ENCODE data around the gene CCNC. TPM values are rescaled to one million over a fixed set of nuclear protein-coding genes. Genes with fewer than 3 reads are reported as not detected.

CCNC gene, protein sequence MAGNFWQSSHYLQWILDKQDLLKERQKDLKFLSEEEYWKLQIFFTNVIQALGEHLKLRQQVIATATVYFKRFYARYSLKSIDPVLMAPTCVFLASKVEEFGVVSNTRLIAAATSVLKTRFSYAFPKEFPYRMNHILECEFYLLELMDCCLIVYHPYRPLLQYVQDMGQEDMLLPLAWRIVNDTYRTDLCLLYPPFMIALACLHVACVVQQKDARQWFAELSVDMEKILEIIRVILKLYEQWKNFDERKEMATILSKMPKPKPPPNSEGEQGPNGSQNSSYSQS
- 29.9 TPM for total RNA-seq

- H3K36me3 ChIP-seq = no peaks in the 10 kb centered on the region
- peak within 1 kb of the TSS; percentile 76 to 84 for H3K4me3 ChIP-seq
- intact Hi-C loops (cut with DNase I) = loop anchor here (1.0 kb wide), 2 partner anchors 53 to 143 kb away; partner anchors contain the start of genes PNISR and USP45
- peak within 1 kb of the TSS; percentile 58 to 78 for H3K27ac ChIP-seq
- TF ChIP-seq, protein P1, sequence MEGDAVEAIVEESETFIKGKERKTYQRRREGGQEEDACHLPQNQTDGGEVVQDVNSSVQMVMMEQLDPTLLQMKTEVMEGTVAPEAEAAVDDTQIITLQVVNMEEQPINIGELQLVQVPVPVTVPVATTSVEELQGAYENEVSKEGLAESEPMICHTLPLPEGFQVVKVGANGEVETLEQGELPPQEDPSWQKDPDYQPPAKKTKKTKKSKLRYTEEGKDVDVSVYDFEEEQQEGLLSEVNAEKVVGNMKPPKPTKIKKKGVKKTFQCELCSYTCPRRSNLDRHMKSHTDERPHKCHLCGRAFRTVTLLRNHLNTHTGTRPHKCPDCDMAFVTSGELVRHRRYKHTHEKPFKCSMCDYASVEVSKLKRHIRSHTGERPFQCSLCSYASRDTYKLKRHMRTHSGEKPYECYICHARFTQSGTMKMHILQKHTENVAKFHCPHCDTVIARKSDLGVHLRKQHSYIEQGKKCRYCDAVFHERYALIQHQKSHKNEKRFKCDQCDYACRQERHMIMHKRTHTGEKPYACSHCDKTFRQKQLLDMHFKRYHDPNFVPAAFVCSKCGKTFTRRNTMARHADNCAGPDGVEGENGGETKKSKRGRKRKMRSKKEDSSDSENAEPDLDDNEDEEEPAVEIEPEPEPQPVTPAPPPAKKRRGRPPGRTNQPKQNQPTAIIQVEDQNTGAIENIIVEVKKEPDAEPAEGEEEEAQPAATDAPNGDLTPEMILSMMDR (IDR thresholded peaks at IDR 0.05) = no peak
- H3K27me3 ChIP-seq = no peaks in the 10 kb centered on the region
- peak; percentile 83 to 97 for DNase-seq (ENCODE audit: low spot score in 2 of 2)
- H3K4me1 ChIP-seq = peaks cover 0 to 12% of the 10 kb centered on the region in 2 donors
- H3K9me3 ChIP-seq = no peaks in the 10 kb centered on the region
Measured at GRCh38 chr6:99568103-99568933, at the start of gene CCNC. TSS of gene CCNC (minus strand) at chr6:99568660. CDS start at chr6:99568527, 133 bp downstream.

DNA sequence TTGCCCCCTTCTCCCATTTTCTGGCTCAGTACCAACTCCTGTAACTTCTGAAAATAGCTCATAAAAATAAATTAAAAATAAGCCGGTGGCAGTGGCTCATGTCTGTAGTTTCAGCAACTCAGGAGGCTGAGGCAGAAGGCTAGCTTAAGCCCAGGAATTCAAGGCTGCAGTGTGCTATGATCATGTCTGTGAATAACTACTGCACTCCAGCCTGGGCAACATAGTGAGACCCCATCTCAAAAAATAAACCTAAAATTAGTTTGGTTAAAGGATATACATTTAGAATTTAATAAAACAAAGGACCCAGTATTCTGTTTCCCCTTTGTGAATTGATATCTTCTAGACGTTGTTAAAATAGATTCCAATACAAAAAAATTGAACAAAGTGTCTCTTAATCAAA, 48.7 kb upstream of the CCNC start:
- H3K4me3 ChIP-seq = no peak overlapping the region
- no peak overlapping the region for H3K27ac ChIP-seq
- H3K4me1 ChIP-seq = peaks cover 6 to 15% of the 10 kb centered on the region in 2 donors
- H3K36me3 ChIP-seq = no peaks in the 10 kb centered on the region
- H3K27me3 ChIP-seq = peaks cover 28% of the 10 kb centered on the region
- TF ChIP-seq, protein P1 (IDR thresholded peaks at IDR 0.05) = no peak
- H3K9me3 ChIP-seq = no peaks in the 10 kb centered on the region
- intact Hi-C loops (cut with DNase I) = loop anchor here (10.0 kb wide), 1 partner anchor 792 kb away; no protein-coding TSS in a partner anchor
- no peak for DNase-seq (ENCODE audit: low spot score in 2 of 2)

DNA sequence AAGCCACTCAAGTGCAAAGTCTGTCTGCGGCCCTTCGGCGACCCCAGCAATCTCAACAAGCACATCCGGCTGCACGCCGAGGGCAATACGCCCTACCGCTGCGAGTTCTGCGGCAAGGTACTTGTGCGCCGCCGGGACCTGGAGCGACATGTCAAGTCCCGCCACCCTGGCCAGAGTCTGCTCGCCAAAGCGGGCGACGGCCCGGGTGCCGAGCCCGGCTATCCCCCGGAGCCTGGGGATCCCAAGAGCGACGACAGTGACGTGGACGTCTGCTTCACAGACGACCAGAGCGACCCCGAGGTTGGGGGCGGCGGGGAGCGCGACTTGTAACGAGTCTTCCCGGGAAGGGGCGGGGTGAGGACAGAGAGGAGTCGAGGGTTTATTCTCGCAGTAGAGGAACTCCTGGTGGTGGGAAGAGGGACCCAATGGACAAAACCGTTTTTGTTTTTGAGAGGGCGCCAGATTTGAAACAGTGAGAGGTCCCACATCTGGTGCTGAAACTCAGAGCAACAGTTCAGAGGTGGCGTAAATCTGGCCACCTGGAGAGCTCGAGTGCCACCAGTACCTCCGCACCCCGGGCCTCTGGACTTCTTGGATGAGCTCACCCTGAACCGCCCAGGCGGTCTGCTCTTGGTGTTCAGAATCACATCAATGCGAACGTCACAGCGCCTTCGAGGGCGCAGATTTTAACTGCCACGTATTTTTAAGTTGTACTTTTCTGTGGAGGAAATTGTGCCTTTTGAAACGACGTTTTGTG, 46.1 kb upstream of the CCNC start:
- Histone ChIP-seq H3K9me3 (no peaks in the 10 kb centered on the region), H3K4me1 (peaks cover 6 to 15% of the 10 kb centered on the region in 2 donors), H3K36me3 (no peaks in the 10 kb centered on the region), H3K27me3 (peaks cover 24% of the 10 kb centered on the region), H3K27ac (no peak overlapping the region), H3K4me3 (peak overlapping the region; percentile 55 to 65)
- intact Hi-C loops (cut with DNase I) = loop anchor here (10.0 kb wide), 1 partner anchor 790 kb away; no protein-coding TSS in a partner anchor
- TF ChIP-seq, protein P1 (IDR thresholded peaks at IDR 0.05) = no peak
- DNase-seq (ENCODE audit: low spot score in 2 of 2) = no peak

DNA sequence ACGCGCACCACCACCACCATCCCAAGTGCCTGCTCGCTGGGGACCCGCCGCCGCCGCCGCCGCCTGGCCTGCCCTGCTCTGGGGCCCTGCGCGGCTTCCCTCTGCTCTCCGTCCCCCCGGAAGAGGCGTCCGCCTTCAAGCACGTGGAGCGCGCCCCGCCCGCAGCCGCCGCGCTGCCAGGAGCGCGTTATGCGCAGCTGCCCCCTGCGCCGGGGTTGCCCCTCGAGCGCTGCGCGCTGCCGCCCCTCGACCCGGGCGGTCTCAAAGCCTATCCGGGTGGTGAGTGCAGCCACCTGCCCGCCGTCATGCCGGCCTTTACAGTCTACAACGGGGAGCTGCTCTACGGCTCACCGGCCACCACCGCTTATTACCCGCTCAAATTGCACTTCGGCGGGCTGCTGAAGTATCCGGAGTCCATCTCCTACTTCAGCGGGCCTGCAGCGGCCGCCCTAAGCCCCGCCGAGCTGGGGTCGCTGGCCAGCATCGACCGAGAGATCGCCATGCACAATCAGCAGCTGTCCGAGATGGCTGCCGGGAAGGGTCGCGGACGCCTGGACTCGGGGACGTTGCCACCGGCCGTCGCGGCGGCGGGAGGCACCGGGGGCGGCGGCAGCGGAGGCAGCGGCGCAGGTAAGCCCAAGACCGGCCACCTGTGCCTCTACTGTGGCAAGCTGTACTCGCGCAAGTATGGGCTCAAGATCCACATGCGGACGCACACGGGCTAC, 45.4 kb upstream of the CCNC start:
- peaks cover 26% of the 10 kb centered on the region for H3K27me3 ChIP-seq
- intact Hi-C loops (cut with DNase I) = loop anchor here (10.0 kb wide), 1 partner anchor 789 kb away; no protein-coding TSS in a partner anchor

More for the DNA sequence above, 45.4 kb upstream of the CCNC start:
- peaks cover 6 to 15% of the 10 kb centered on the region in 2 donors for H3K4me1 ChIP-seq
- no peak for DNase-seq (ENCODE audit: low spot score in 2 of 2)
- H3K36me3 ChIP-seq = no peaks in the 10 kb centered on the region
- H3K4me3 ChIP-seq = peak overlapping the region; percentile 55 to 65
- H3K27ac ChIP-seq = no peak overlapping the region
- TF ChIP-seq, protein P1 (IDR thresholded peaks at IDR 0.05) = no peak
- H3K9me3 ChIP-seq = no peaks in the 10 kb centered on the region
